Keratinocyte (primary cell): ENCODE results near the gene PLEKHD1.

Source experiments
- CTCF ChIP-seq, 3 experiments: IDR thresholded peaks in 1 of 3; conservative IDR thresholded peaks in 1 of 3; optimal IDR thresholded peaks in 1 of 3; 2 replicates in 2 of 3; 3 replicates in 1 of 3; pipeline versions ENCODE3 to v1.5.1; 2011; ENCODE audit warnings: low read length in 3 of 3, mild to moderate bottlenecking in 3 of 3, moderate library complexity in 2 of 3, control low read depth in 1 of 3, inconsistent platforms in 1 of 3; ENCODE audit not compliant: insufficient read depth in 2 of 3; ENCODE audit errors: extremely low read depth in 1 of 3
- EZH2 ChIP-seq: IDR thresholded peaks from one replicate; pipeline ENCODE4 v1.6.1; 2012; ENCODE audit warnings: inconsistent platforms, mild to moderate bottlenecking, low read length, moderate library complexity

GRCh38 chr14:69443296-69443805, 41.2 kb upstream of the PLEKHD1 start:
- TF ChIP-seq EZH2 (no peak), CTCF (optimal IDR thresholded peaks at IDR 0.05 in 1 of 3, IDR thresholded peaks at IDR 0.05 in 1 of 3, conservative IDR thresholded peaks at IDR 0.05 in 1 of 3; ENCODE audit: extremely low read depth in 1 of 3, insufficient read depth in 2 of 3, low read length in 3 of 3) (no peak)
